ENCODE results near the gene TTC7B.

DNA sequence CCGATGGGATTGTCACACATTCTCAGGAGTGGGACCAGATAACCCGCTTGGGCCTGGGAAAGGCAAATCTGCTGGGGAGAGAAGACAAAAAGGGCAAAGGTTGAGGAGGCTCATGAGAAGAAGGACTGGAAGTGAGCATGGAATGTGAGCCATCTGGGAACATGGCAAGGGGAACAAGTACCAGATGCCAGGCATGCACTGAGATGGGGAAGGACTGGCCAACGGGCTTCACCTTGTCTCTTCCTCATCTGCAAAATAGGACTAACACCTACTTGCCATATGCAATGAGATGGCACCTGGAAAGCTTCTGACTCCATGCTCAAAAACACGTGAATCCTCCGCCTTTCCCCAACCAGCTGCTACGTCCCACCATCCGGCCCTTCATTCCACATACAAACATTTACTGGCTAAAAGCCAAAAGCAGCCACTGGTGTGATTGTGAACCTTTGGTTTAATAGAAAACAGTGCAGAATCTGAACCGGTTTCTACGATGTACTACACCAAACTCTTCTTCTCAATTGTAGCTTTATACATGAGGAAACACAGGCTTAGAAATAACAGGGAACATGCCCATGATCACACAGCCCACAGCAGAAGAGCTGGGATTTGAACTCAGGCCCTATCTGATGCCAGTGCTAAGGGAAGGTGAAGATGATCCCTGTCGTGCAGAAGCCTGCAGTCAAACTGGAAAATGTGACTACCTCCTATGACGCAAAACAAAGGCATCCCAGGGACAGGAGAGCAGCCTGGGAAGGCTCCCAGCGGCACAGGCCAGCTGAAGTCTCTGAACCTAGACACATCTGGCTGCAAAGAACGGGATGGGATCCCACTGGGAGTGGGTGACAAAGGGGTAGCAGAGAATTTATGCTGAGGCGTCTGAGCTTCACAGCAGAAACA, 112.1 kb downstream of the TTC7B start:
- TF ChIP-seq, protein P1, sequence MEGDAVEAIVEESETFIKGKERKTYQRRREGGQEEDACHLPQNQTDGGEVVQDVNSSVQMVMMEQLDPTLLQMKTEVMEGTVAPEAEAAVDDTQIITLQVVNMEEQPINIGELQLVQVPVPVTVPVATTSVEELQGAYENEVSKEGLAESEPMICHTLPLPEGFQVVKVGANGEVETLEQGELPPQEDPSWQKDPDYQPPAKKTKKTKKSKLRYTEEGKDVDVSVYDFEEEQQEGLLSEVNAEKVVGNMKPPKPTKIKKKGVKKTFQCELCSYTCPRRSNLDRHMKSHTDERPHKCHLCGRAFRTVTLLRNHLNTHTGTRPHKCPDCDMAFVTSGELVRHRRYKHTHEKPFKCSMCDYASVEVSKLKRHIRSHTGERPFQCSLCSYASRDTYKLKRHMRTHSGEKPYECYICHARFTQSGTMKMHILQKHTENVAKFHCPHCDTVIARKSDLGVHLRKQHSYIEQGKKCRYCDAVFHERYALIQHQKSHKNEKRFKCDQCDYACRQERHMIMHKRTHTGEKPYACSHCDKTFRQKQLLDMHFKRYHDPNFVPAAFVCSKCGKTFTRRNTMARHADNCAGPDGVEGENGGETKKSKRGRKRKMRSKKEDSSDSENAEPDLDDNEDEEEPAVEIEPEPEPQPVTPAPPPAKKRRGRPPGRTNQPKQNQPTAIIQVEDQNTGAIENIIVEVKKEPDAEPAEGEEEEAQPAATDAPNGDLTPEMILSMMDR (conservative IDR thresholded peaks at IDR 0.05) = no peak
- no peak for TF ChIP-seq ZFX (IDR thresholded peaks at IDR 0.05)

All from C4-2B (cell line).